ENCODE data around the gene RASA4. TPM values are rescaled to one million over a fixed set of nuclear protein-coding genes. Genes with fewer than 3 reads are reported as not detected.
"Not testable (repeated sequence)": the region's sequence is repeated elsewhere in the genome, so short reads cannot be mapped to it uniquely, and the experiment has no call there.

The RASA4 gene
- total RNA-seq, 1 donor from 2014 or later = 14.2 TPM

- H3K4me3 ChIP-seq (ENCODE audit: low read depth, low read length); H3K27me3 ChIP-seq (ENCODE audit: control insufficient read depth, insufficient read depth, low read length); H3K36me3 ChIP-seq (ENCODE audit: control insufficient read depth, insufficient read depth, low read length); DNase-seq (ENCODE audit: low read depth): not testable (repeated sequence)
Observed at GRCh38 chr7:102542771-102543170, 73.8 kb downstream of the RASA4 start.

- not testable (repeated sequence) for H3K4me3 ChIP-seq (ENCODE audit: low read depth, low read length)
Observed at GRCh38 chr7:102542083-102542482, 74.5 kb downstream of the RASA4 start.

GRCh38 chr7:102540604-102541003 is 76.0 kb downstream of the RASA4 start:
- not testable (repeated sequence) for H3K27me3 ChIP-seq (ENCODE audit: control insufficient read depth, insufficient read depth, low read length); DNase-seq (ENCODE audit: low read depth); H3K4me3 ChIP-seq (ENCODE audit: low read depth, low read length); H3K36me3 ChIP-seq (ENCODE audit: control insufficient read depth, insufficient read depth, low read length)

More at GRCh38 chr7:102542083-102542482, 74.5 kb downstream of the RASA4 start:
- not testable (repeated sequence) for DNase-seq (ENCODE audit: low read depth); H3K36me3 ChIP-seq (ENCODE audit: control insufficient read depth, insufficient read depth, low read length); H3K27me3 ChIP-seq (ENCODE audit: control insufficient read depth, insufficient read depth, low read length)

DNA sequence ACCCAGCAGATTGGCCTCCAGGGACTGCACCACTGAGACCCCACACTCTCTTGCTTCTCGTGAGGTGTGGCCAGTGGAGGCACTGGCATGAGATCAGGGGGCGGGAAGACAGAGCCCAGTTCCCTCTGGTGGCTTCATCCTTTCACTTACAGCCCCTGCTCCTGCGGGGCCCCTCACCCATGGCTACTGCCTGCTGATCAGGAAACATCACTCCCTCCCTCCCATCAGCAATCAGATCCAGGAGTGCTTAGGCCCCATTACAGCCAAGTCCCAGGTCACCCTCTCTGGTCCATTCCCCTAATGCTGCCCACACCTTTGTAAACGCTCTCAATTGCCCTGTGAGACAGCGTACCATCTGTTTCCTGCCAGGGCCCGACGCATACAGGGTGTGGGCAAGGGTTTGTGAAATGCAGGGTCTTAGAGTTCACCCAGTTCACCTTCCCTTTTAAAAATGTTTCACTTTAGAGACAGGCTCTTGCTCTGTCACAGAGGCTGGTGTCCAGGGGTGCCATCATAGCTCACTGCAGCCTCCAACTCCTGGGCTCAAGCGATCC is 81.4 kb downstream of the RASA4 start:
- not testable (repeated sequence) for H3K36me3 ChIP-seq (ENCODE audit: control insufficient read depth, insufficient read depth, low read length); DNase-seq (ENCODE audit: low read depth); H3K27me3 ChIP-seq (ENCODE audit: control insufficient read depth, insufficient read depth, low read length); H3K4me3 ChIP-seq (ENCODE audit: low read depth, low read length)

- H3K27me3 ChIP-seq (ENCODE audit: control insufficient read depth, insufficient read depth, low read length); H3K36me3 ChIP-seq (ENCODE audit: control insufficient read depth, insufficient read depth, low read length); H3K4me3 ChIP-seq (ENCODE audit: low read depth, low read length); DNase-seq (ENCODE audit: low read depth): not testable (repeated sequence)
Observed at GRCh38 chr7:102532127-102532526, 84.4 kb downstream of the RASA4 start.

DNA sequence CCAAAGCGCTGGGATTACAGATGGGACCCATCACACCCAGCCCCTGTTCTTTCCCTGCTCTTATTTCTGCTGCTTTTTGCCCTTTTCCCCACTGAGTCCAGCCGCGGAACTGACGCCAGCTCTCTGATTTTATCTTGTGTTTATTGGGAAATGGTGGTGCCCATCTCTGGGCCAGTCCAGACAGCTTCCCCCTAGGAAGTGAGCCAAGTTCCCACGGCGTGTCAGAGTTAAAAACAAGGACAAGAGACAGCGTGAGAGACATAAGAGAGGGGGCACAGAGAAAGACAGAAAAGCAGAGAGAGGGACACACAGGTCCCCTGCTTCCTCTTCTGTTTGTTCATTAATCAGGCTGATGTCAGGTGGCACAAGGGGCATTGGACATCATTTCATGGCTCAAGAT is 85.0 kb downstream of the RASA4 start:
- H3K36me3 ChIP-seq (ENCODE audit: control insufficient read depth, insufficient read depth, low read length); H3K27me3 ChIP-seq (ENCODE audit: control insufficient read depth, insufficient read depth, low read length); DNase-seq (ENCODE audit: low read depth); H3K4me3 ChIP-seq (ENCODE audit: low read depth, low read length): not testable (repeated sequence)

DNA sequence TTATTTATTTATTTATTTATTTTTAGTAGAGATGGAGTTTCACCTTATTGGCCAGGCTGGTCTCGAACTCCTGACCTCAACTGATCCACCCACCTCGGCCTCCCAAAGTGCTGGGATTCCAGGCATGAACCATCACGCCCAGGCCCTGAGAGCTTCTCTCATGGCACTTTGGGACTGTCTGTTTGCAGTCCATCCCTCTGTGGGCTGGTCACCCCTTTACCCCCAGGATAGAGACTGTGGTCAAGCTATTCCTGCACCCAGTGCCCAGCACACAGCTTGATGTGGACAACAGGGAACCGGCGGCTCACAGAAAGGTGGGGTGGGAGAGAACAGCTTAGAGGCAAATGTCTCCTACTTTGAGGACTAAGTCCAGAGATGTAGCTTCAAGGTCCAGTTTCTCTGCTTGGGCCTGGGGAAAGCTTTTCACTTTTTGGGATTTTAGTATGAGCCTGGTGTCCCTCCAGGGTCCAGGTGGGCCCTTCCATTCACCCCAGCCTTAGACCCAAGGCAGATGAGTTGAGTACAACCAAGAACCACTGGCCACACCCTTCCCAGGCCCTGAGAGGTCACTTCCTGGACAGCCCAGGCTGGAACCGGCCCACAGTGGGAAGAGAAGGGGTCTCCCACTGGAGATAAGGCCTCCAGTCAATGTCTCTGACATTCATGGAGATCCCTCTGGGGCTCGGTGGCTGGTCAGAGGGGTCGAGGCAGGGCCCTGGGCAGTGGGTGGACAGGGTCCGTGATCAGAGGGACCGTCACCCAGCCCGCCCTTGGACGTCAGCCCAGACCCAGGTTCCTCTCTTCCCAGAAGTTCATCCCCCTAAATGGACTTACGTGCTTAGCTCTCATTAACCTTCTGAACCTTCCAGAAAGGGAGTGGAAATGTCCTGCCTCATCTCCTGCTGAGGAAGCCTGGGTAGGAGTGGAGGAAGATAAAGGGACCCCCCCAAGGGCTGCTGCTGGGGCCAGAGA is 88.4 kb downstream of the RASA4 start:
- not testable (repeated sequence) for H3K27me3 ChIP-seq (ENCODE audit: control insufficient read depth, insufficient read depth, low read length); DNase-seq (ENCODE audit: low read depth); H3K4me3 ChIP-seq (ENCODE audit: low read depth, low read length); H3K36me3 ChIP-seq (ENCODE audit: control insufficient read depth, insufficient read depth, low read length)

GRCh38 chr7:102527182-102527581 is 89.4 kb downstream of the RASA4 start:
- not testable (repeated sequence) for H3K27me3 ChIP-seq (ENCODE audit: control insufficient read depth, insufficient read depth, low read length); DNase-seq (ENCODE audit: low read depth); H3K36me3 ChIP-seq (ENCODE audit: control insufficient read depth, insufficient read depth, low read length); H3K4me3 ChIP-seq (ENCODE audit: low read depth, low read length)

GRCh38 chr7:102524803-102525202 is 91.8 kb downstream of the RASA4 start:
- not testable (repeated sequence) for DNase-seq (ENCODE audit: low read depth); H3K4me3 ChIP-seq (ENCODE audit: low read depth, low read length); H3K27me3 ChIP-seq (ENCODE audit: control insufficient read depth, insufficient read depth, low read length); H3K36me3 ChIP-seq (ENCODE audit: control insufficient read depth, insufficient read depth, low read length)

Other genes with a start within 250 kb of the RASA4 start
- gene PRKRIP1, start 220.4 kb downstream of the RASA4 start, total RNA-seq = 25.3 and 31.5 TPM in 2 replicates
- gene ORAI2, start 183.2 kb downstream of the RASA4 start, total RNA-seq = 47.2 and 56.2 TPM in 2 replicates
- gene ALKBH4, start 151.9 kb downstream of the RASA4 start, total RNA-seq = 12.5 and 50.8 TPM in 2 replicates
- 22.9 and 38.0 TPM in 2 replicates for gene LRWD1, start 151.8 kb downstream of the RASA4 start, total RNA-seq
- 36.2 and 47.6 TPM in 2 replicates for gene POLR2J, start 137.8 kb downstream of the RASA4 start, total RNA-seq
- 7.6 and 7.7 TPM in 2 replicates for gene RASA4B, start 99.0 kb downstream of the RASA4 start, total RNA-seq
- 2.1 and 4.3 TPM in 2 replicates for gene UPK3BL2, start 73.1 kb downstream of the RASA4 start, total RNA-seq
- not detected in 2 replicates for gene SPDYE2, start 65.5 kb downstream of the RASA4 start, total RNA-seq
- gene POLR2J3, start 44.2 kb downstream of the RASA4 start, total RNA-seq = 10.4 and 14.4 TPM in 2 replicates
- 17.9 and 19.6 TPM in 2 replicates for gene UPK3BL1, start 26.0 kb upstream of the RASA4 start, total RNA-seq
- gene SPDYE2B, start 33.6 kb upstream of the RASA4 start, total RNA-seq = not detected in 2 replicates
- 0.14 and 1.2 TPM in 2 replicates for gene POLR2J2, start 54.9 kb upstream of the RASA4 start, total RNA-seq
- 6.2 and 9.6 TPM in 2 replicates for gene FAM185A, start 132.2 kb upstream of the RASA4 start, total RNA-seq